Pancreas (tissue), 10 donors: ENCODE results near the gene GNPTAB. TPM values are rescaled to one million over a fixed set of nuclear protein-coding genes. Genes with fewer than 3 reads are reported as not detected.
A peak's percentile ranks its signal among the peaks of the same experiment; 100 is the strongest.

Source experiments
- ATAC-seq, 4 donors: fragments of 200-7000 bp; cut with Tn5 transposase; one replicate each; pipeline versions ENCODE4 v1.8.0 to v1.9.1; 2020; ENCODE audit warnings: mild to moderate bottlenecking in 4 of 4, moderate library complexity in 4 of 4
- DNase-seq, 6 donors: peaks; one replicate each; pipeline ENCODE4 v3.0.0-alpha.2; 2020
- FAIRE-seq: peaks from 2 replicates; lab custom pipeline; 2012; peaks lifted over from hg19 to GRCh38; lab: Jason Lieb, UNC
- H3K27ac ChIP-seq, 4 donors: fragments of 200-600 bp; sonication (generic); 1 replicate in 3 of 4; 2 replicates in 1 of 4; pipeline versions ENCODE4 v1.5.0 to v1.8.0; 2020
- H3K27me3 ChIP-seq, 4 donors: fragments of 200-600 bp; one replicate each; pipeline ENCODE4 v1.8.0; 2021
- H3K36me3 ChIP-seq, 3 donors: fragments of 200-600 bp; sonication (generic) in 1 of 3; one replicate each; pipeline versions ENCODE4 v1.5.0 to v1.8.0; 2020 to 2021
- H3K4me1 ChIP-seq, 3 donors: fragments of 200-600 bp; one replicate each; pipeline ENCODE4 v1.8.0; 2021
- H3K4me3 ChIP-seq, 4 donors: fragments of 200-600 bp; sonication (generic) in 2 of 4; one replicate each; pipeline versions ENCODE4 v1.5.0 to v1.8.0; 2020 to 2021
- H3K9me3 ChIP-seq, 4 donors: fragments of 200-600 bp; one replicate each; pipeline ENCODE4 v1.8.0; 2021
- CTCF ChIP-seq, 4 donors: fragments of 200-600 bp; sonication (generic) in 3 of 4; IDR thresholded peaks; one replicate each; pipeline versions ENCODE4 v1.5.0 to v1.8.0; 2021; ENCODE audit warnings: antibody characterized with exemption in 4 of 4
- WGBS, 2 donors: extraction: QIAGEN DNeasy Blood & Tissue Kit; methylation state at CpG; one replicate each; pipeline ENCODE4 v1.1.7; 2013; 5-methylcytosine and 5-hydroxymethylcytosine counted together
- intact Hi-C, 3 donors: fragments of 100-400 bp; cut with DNase I; formaldehyde crosslinking; loops; one replicate each; pipeline versions ENCODE4 v1.11.1 to v1.14.2; 2022
- polyA plus RNA-seq, 2 donors: library from polyadenylated mRNA; stranded (reverse); fragments of 200-250 nt; gene quantifications; one replicate each; pipeline ENCODE4 v1.2.3, GENCODE V29; 2013
- total RNA-seq, 6 donors: library from RNA; stranded (reverse); fragmentation: NEBNext Ultra II Directional in 4 of 6; extraction: Animal tissue kit (Norgen Biotek cat#: 25700) in 4 of 6; gene quantifications; one replicate each; pipeline versions ENCODE4 v1.2.1 to v1.2.4, GENCODE V29; 2021 to 2023
- donor health status: healthy with polysubstance abuse.
- donor health status: DM: no; HTN: no; CAD: no; lungs with moderate emphysema.
- donor health status: DM: no; HTN: no; CAD: no.
- donor health status: control.
- donor health status: control.
- donor health status: Bipolar disorder and iron deficiency.
- donor health status: DM: yes; HTN: yes; CAD: no.
- donor health status: DM: no; HTN: no; CAD: no.
- donor health status: DM: no; HTN: no; CAD: no.
- donor health status: DM: yes; HTN: yes; CAD: no.

The GNPTAB gene
- total and polyA plus RNA-seq, 8 donors, result 5.4 to 27.7 (median 12.2) TPM

GRCh38 chr12:101703487-101703886 is 127.3 kb downstream of the GNPTAB start:
- DNase-seq (no peak), FAIRE-seq (no peak), ATAC-seq (no peak)
- whole genome bisulfite sequencing, 2 donors, result 74 to 82% methylated on average over 3 of the region's 3 CpGs
- Histone ChIP-seq H3K4me1 (peaks cover 7 to 27% (median 13%) of the 10 kb centered on the region in 3 donors), H3K9me3 (no peaks in the 10 kb centered on the region), H3K27me3 (no peaks in the 10 kb centered on the region), H3K4me3 (no peak overlapping the region), H3K27ac (no peak overlapping the region), H3K36me3 (no peaks in the 10 kb centered on the region)
- intact Hi-C loops, result no loop called here
- no peak for TF ChIP-seq CTCF (IDR thresholded peaks at IDR 0.05)

- Histone ChIP-seq H3K4me3 (no peak overlapping the region), H3K36me3 (no peaks in the 10 kb centered on the region), H3K4me1 (peaks cover 9 to 25% (median 12%) of the 10 kb centered on the region in 3 donors), H3K27me3 (no peaks in the 10 kb centered on the region), H3K27ac (no peak overlapping the region), H3K9me3 (no peaks in the 10 kb centered on the region)
- intact Hi-C loops, result no loop called here
- no peak for TF ChIP-seq CTCF (IDR thresholded peaks at IDR 0.05)
- no peak for FAIRE-seq
- no peak for ATAC-seq
- DNase-seq, result no peak
- 79 to 85% methylated on average over 2 of the region's 2 CpGs for WGBS, 2 donors
These were observed 130.4 kb downstream of the GNPTAB start for GRCh38 chr12:101700299-101700820.

GRCh38 chr12:101698800-101699347 is 131.9 kb downstream of the GNPTAB start:
- H3K27me3 ChIP-seq, result no peaks in the 10 kb centered on the region
- FAIRE-seq (no peak), DNase-seq (no peak), ATAC-seq (peak in 2 of 4 donors; percentile 24 to 36)
- H3K36me3 ChIP-seq, result no peaks in the 10 kb centered on the region
- peak overlapping the region; percentile 84 to 94 (median 90) for H3K4me3 ChIP-seq
- peak overlapping the region; percentile 79 to 93 (median 86) for H3K27ac ChIP-seq
- H3K4me1 ChIP-seq, result peaks cover 9 to 25% (median 9%) of the 10 kb centered on the region in 3 donors
- no peaks in the 10 kb centered on the region for H3K9me3 ChIP-seq
- 70 to 75% methylated on average over 12 of the region's 12 CpGs for WGBS, 2 donors
- no peak for TF ChIP-seq CTCF (IDR thresholded peaks at IDR 0.05)
- intact Hi-C loops, result no loop called here

- peak; percentile 46 to 64 (median 54) for ATAC-seq
- peak overlapping the region; percentile 84 to 94 (median 90) for H3K4me3 ChIP-seq
- H3K9me3 ChIP-seq, result no peaks in the 10 kb centered on the region
- H3K27ac ChIP-seq, result peak overlapping the region; percentile 79 to 93 (median 86)
- WGBS, 2 donors, result 0% methylated on average over 46 to 67 of the region's 67 CpGs
- FAIRE-seq, result no peak
- peak; percentile 40 to 85 (median 59) for DNase-seq
- intact Hi-C loops, result no loop called here
- H3K4me1 ChIP-seq, result peaks cover 8 to 25% (median 9%) of the 10 kb centered on the region in 3 donors
- TF ChIP-seq CTCF (IDR thresholded peaks at IDR 0.05), result no peak
- no peaks in the 10 kb centered on the region for H3K27me3 ChIP-seq
- H3K36me3 ChIP-seq, result no peaks in the 10 kb centered on the region
These were observed 132.6 kb downstream of the GNPTAB start for GRCh38 chr12:101697930-101698799.
